Keratinocyte (primary cell): ENCODE data around the gene GNB1L.

Experiments
- EZH2 ChIP-seq: IDR thresholded peaks from one replicate; pipeline ENCODE4 v1.6.1; 2012; ENCODE audit warnings: inconsistent platforms, mild to moderate bottlenecking, low read length, moderate library complexity
- TF ChIP-seq, protein P1 (sequence below), 3 experiments: IDR thresholded peaks in 1 of 3; conservative IDR thresholded peaks in 1 of 3; optimal IDR thresholded peaks in 1 of 3; 2 replicates in 2 of 3; 3 replicates in 1 of 3; pipeline versions ENCODE3 to v1.5.1; 2011; ENCODE audit warnings: low read length in 3 of 3, mild to moderate bottlenecking in 3 of 3, moderate library complexity in 2 of 3, control low read depth in 1 of 3, inconsistent platforms in 1 of 3; ENCODE audit not compliant: insufficient read depth in 2 of 3; ENCODE audit errors: extremely low read depth in 1 of 3

- TF ChIP-seq, protein P1, sequence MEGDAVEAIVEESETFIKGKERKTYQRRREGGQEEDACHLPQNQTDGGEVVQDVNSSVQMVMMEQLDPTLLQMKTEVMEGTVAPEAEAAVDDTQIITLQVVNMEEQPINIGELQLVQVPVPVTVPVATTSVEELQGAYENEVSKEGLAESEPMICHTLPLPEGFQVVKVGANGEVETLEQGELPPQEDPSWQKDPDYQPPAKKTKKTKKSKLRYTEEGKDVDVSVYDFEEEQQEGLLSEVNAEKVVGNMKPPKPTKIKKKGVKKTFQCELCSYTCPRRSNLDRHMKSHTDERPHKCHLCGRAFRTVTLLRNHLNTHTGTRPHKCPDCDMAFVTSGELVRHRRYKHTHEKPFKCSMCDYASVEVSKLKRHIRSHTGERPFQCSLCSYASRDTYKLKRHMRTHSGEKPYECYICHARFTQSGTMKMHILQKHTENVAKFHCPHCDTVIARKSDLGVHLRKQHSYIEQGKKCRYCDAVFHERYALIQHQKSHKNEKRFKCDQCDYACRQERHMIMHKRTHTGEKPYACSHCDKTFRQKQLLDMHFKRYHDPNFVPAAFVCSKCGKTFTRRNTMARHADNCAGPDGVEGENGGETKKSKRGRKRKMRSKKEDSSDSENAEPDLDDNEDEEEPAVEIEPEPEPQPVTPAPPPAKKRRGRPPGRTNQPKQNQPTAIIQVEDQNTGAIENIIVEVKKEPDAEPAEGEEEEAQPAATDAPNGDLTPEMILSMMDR (optimal IDR thresholded peaks at IDR 0.05 in 1 of 3, IDR thresholded peaks at IDR 0.05 in 1 of 3, conservative IDR thresholded peaks at IDR 0.05 in 1 of 3; ENCODE audit: extremely low read depth in 1 of 3, insufficient read depth in 2 of 3, low read length in 3 of 3), result no peak
- no peak for TF ChIP-seq EZH2
Observed at GRCh38 chr22:19807914-19808872, 46.5 kb downstream of the GNB1L start.
